VCaP (cell line): Measurements from ENCODE around the gene PNMA8B.
"Not testable (repeated sequence)": the region's sequence is repeated elsewhere in the genome, so short reads cannot be mapped to it uniquely, and the experiment has no call there.

Source experiments
- H3K27ac ChIP-seq: fragments of 450-650 bp; 2 replicates; pipeline ENCODE4 v1.5.1; 2017
- CTCF ChIP-seq: fragments of 450-650 bp; conservative IDR thresholded peaks from 2 replicates; pipeline ENCODE4 v1.5.1; 2017; ENCODE audit warnings: mild to moderate bottlenecking, moderate library complexity

Gene PNMA8B

GRCh38 chr19:46530636-46531035 lies 35.0 kb upstream of the PNMA8B start:
- no peak overlapping the region for H3K27ac ChIP-seq

GRCh38 chr19:46529622-46530451 lies 34.2 kb upstream of the PNMA8B start:
- TF ChIP-seq CTCF = peak; percentile 91
- no peak overlapping the region for H3K27ac ChIP-seq

More at GRCh38 chr19:46530636-46531035, 35.0 kb upstream of the PNMA8B start:
- no peak for TF ChIP-seq CTCF

- no peak overlapping the region for H3K27ac ChIP-seq
- no peak for TF ChIP-seq CTCF
These were observed 33.2 kb upstream of the PNMA8B start for GRCh38 chr19:46528601-46529590.

GRCh38 chr19:46526801-46527200 lies 31.1 kb upstream of the PNMA8B start:
- not testable (repeated sequence) for H3K27ac ChIP-seq

- H3K27ac ChIP-seq = no peak overlapping the region
- no peak for TF ChIP-seq CTCF
These were observed 28.6 kb upstream of the PNMA8B start for GRCh38 chr19:46524308-46524707.

GRCh38 chr19:46522988-46523387 lies 27.3 kb upstream of the PNMA8B start:
- not testable (repeated sequence) for H3K27ac ChIP-seq

- H3K27ac ChIP-seq = no peak overlapping the region
- TF ChIP-seq CTCF = no peak
These were observed 25.7 kb upstream of the PNMA8B start for GRCh38 chr19:46521241-46521868.

- TF ChIP-seq CTCF = no peak
- H3K27ac ChIP-seq = no peak overlapping the region
These were observed 24.9 kb upstream of the PNMA8B start for GRCh38 chr19:46520616-46521015.
